BJ (cell line): ENCODE measurements around the gene ERP27. TPM values are rescaled to one million over a fixed set of nuclear protein-coding genes. Genes with fewer than 3 reads are reported as not detected.

Experiments
- CTCF ChIA-PET: fragments of 350-600 bp; formaldehyde crosslinking; extraction: SDS; loops from one replicate; lab custom pipeline; 2021; ENCODE audit warnings: antibody characterized with exemption, inconsistent platforms; lab: Yijun Ruan, JAX
- POLR2A ChIA-PET: fragments of 300-600 bp; sonication (Branson Sonifier 250); formaldehyde crosslinking; extraction: SDS; loops from one replicate; lab custom pipeline; 2021; ENCODE audit warnings: antibody characterized with exemption; lab: Charles Lee
- DNase-seq: peaks from one replicate; pipeline ENCODE4 v3.0.0-alpha.2; 2011; ENCODE audit warnings: low read depth
- H3K27me3 ChIP-seq: 2 replicates; pipeline ENCODE4 v1.6.0; 2011; ENCODE audit warnings: low read length; ENCODE audit not compliant: control insufficient read depth, insufficient read depth
- H3K36me3 ChIP-seq: 2 replicates; pipeline ENCODE4 v1.5.1; 2011; ENCODE audit warnings: low read length; ENCODE audit not compliant: control insufficient read depth, insufficient read depth
- H3K4me3 ChIP-seq: 2 replicates; pipeline ENCODE4 v1.5.1; 2011; ENCODE audit warnings: low read depth, mild to moderate bottlenecking, control low read depth, low read length
- CTCF ChIP-seq: IDR thresholded peaks from 2 replicates; pipeline ENCODE4 v1.5.1; 2011; ENCODE audit warnings: low read depth, mild to moderate bottlenecking, control low read depth, inconsistent platforms, low read length, moderate library complexity; ENCODE audit not compliant: insufficient read depth
- polyA plus RNA-seq: library from polyadenylated mRNA; depleted of rRNA; stranded (reverse); fragments of >200 nt; gene quantifications from 2 replicates; pipeline ENCODE4 v1.2.3, GENCODE V29; 2011

ERP27 gene
- polyA plus RNA-seq, 1 experiment: 0.93 TPM

GRCh38 chr12:14975457-14975856, 37.1 kb upstream of the ERP27 start:
- TF ChIP-seq CTCF: no peak
- ChIA-PET CTCF (no interaction called here), POLR2A (no interaction called here)
- Histone ChIP-seq H3K27me3 (0 out of 2 replicates have a peak, but pooled peaks cover 1% of the 10 kb centered on the region), H3K4me3 (no peak overlapping the region), H3K36me3 (no peaks in the 10 kb centered on the region)
- DNase-seq: no peak

GRCh38 chr12:14974633-14975032, 36.3 kb upstream of the ERP27 start:
- Histone ChIP-seq H3K36me3 (no peaks in the 10 kb centered on the region), H3K27me3 (0 out of 2 replicates have a peak, but pooled peaks cover 1% of the 10 kb centered on the region), H3K4me3 (no peak overlapping the region)
- no peak for TF ChIP-seq CTCF
- ChIA-PET CTCF (no interaction called here), POLR2A (no interaction called here)
- no peak for DNase-seq

- ChIA-PET CTCF (no interaction called here), POLR2A (no interaction called here)
- Histone ChIP-seq H3K36me3 (no peaks in the 10 kb centered on the region), H3K4me3 (no peak within 1 kb of the TSS), H3K27me3 (0 out of 2 replicates have a peak, but pooled peaks cover 1% of the 10 kb centered on the region)
- DNase-seq: no peak
- TF ChIP-seq CTCF: no peak
Measured at GRCh38 chr12:14972816-14973215, 34.5 kb upstream of the ERP27 start, which contains the start of gene PDE6H. Gene PDE6H (plus strand): TSS chr12:14973042. CDS start chr12:14978013, 4,971 bp downstream.

- POLR2A ChIA-PET: no interaction called here
- TF ChIP-seq CTCF: no peak
- no peak overlapping the region for H3K4me3 ChIP-seq
- CTCF ChIA-PET: no interaction called here
- H3K36me3 ChIP-seq: no peaks in the 10 kb centered on the region
- no peak for DNase-seq
- 0 out of 2 replicates have a peak, but pooled peaks cover 1% of the 10 kb centered on the region for H3K27me3 ChIP-seq
Measured at GRCh38 chr12:14970473-14970872, 32.1 kb upstream of the ERP27 start.

- POLR2A ChIA-PET: no interaction called here
- H3K4me3 ChIP-seq: no peak overlapping the region
- no peaks in the 10 kb centered on the region for H3K36me3 ChIP-seq
- TF ChIP-seq CTCF: no peak
- DNase-seq: no peak
- CTCF ChIA-PET: no interaction called here
- H3K27me3 ChIP-seq: 0 out of 2 replicates have a peak, but pooled peaks cover 1% of the 10 kb centered on the region
Measured at GRCh38 chr12:14968478-14968877, 30.1 kb upstream of the ERP27 start.
